ENCODE measurements around the gene NPTN.

DNA sequence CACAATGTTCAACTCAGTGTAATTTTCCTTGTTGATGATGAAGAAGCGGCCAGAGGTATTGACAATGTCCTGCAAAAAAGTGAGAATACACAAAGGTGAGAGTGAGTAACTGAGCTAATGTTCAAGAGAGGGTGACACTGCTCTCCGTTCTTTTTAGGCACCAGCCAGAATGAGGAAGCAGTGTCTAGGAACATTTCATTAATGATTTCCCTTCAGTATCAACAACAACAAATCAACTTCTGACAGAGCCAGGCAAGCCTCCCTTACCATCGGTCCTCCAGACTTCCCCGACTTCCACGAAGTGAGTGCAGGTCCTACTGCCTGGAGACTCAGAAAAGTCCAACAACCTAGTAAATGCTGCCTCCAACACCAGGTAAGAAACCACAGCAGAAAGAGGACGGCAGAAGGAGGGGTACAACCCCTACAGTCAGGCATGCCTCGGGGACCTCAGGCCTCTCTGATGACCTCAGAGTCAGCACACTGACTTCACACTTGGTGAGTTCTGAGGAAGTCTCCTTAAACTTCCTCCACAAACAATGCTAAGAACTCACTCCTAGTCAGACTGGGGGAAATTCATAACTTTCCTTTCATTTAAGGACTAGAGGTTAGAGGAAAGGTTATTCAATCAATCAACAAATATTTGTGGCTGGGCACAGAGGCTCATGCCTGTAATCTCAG lies 62.7 kb downstream of the NPTN start:
- TF ChIP-seq POLR2A (IDR thresholded peaks at IDR 0.05) = no peak
- TF ChIP-seq, protein P1, sequence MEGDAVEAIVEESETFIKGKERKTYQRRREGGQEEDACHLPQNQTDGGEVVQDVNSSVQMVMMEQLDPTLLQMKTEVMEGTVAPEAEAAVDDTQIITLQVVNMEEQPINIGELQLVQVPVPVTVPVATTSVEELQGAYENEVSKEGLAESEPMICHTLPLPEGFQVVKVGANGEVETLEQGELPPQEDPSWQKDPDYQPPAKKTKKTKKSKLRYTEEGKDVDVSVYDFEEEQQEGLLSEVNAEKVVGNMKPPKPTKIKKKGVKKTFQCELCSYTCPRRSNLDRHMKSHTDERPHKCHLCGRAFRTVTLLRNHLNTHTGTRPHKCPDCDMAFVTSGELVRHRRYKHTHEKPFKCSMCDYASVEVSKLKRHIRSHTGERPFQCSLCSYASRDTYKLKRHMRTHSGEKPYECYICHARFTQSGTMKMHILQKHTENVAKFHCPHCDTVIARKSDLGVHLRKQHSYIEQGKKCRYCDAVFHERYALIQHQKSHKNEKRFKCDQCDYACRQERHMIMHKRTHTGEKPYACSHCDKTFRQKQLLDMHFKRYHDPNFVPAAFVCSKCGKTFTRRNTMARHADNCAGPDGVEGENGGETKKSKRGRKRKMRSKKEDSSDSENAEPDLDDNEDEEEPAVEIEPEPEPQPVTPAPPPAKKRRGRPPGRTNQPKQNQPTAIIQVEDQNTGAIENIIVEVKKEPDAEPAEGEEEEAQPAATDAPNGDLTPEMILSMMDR (IDR thresholded peaks at IDR 0.05) = no peak

All from adrenal gland (tissue), 5 donors.